ENCODE measurements around the gene VIPR1.

Gene VIPR1

GRCh38 chr3:42581400-42581708, 78.9 kb downstream of the VIPR1 start:
- no peak for DNase-seq (ENCODE audit: low read depth)

- peak; percentile 92 for DNase-seq (ENCODE audit: low read depth)
Measured at GRCh38 chr3:42581709-42582473, 79.4 kb downstream of the VIPR1 start, which contains the start of gene SEC22C. Gene SEC22C (minus strand): TSS chr3:42581967. CDS start chr3:42569046, 12,921 bp downstream.

GRCh38 chr3:42582474-42583070, 80.1 kb downstream of the VIPR1 start:
- no peak for DNase-seq (ENCODE audit: low read depth)

All from stimulated activated CD8-positive, alpha-beta memory T cell treated with anti-CD3 and anti-CD28 coated beads, Interleukin-12 subunit alpha, Interleukin-12 subunit beta, amount 100 ng/mL, for 4 hours (primary cell).